K562 (cell line): ENCODE measurements around the gene BCL7C. TPM values are rescaled to one million over a fixed set of nuclear protein-coding genes. Genes with fewer than 3 reads are reported as not detected.

Experiments
- ATAC-seq: fragments of 200-7000 bp; cut with Tn5 transposase; 3 replicates; pipeline ENCODE4 v1.9.1; 2020; ENCODE audit warnings: moderate library complexity
- BruUV-seq: library from RNA; stranded (reverse); fragments of 400-500 nt; replicated peaks from 2 replicates; lab custom pipeline; 2021; lab: Mats Ljungman, UMichigan
- CTCF ChIA-PET: fragments of 300-600 bp; formaldehyde crosslinking; extraction: SDS; loops from one replicate; lab custom pipeline; 2021; ENCODE audit warnings: low intra/inter-chr PET ratio; lab: Yijun Ruan, JAX
- POLR2A ChIA-PET: fragments of 300-600, 350-650 bp; sonication (Branson Sonifier 250); formaldehyde crosslinking; extraction: SDS; loops from one replicate; lab custom pipeline; 2021; ENCODE audit warnings: antibody characterized with exemption, inconsistent platforms; lab: Yijun Ruan, JAX
- DNase-seq, 4 experiments: peaks; one replicate each; pipeline versions ENCODE4 v3.0.0 to v3.0.0-alpha.2; 2011 to 2018; ENCODE audit warnings: low spot score in 3 of 4, mixed read lengths in 3 of 4; ENCODE audit errors: extremely low read depth in 1 of 4
- FAIRE-seq: peaks from 2 replicates; lab custom pipeline; 2011; peaks lifted over from hg19 to GRCh38; lab: Jason Lieb, UNC
- H2AFZ ChIP-seq: 2 replicates; pipeline ENCODE4 v1.6.0; 2011; ENCODE audit warnings: low read depth, low read length, control low read depth, inconsistent platforms
- H3K27ac ChIP-seq: fragments of 200-600 bp; 3 replicates; pipeline ENCODE4 v1.8.0; 2011; ENCODE audit warnings: low read depth, mild to moderate bottlenecking, control low read depth, inconsistent platforms, low read length, moderate library complexity, mixed read lengths; ENCODE audit errors: extremely low read depth
- H3K27me3 ChIP-seq, 2 experiments: fragments of 300-600 bp in 1 of 2; 2 replicates in 1 of 2; 3 replicates in 1 of 2; pipeline versions ENCODE4 v1.6.0 to v1.8.0; 2011; ENCODE audit warnings: inconsistent platforms in 2 of 2, low read length in 2 of 2, mild to moderate bottlenecking in 1 of 2, mixed read lengths in 1 of 2, moderate library complexity in 1 of 2; ENCODE audit not compliant: control insufficient read depth in 2 of 2, insufficient read depth in 2 of 2
- H3K36me3 ChIP-seq: fragments of 300-600 bp; 3 replicates; pipeline ENCODE4 v1.8.0; 2011; ENCODE audit warnings: mild to moderate bottlenecking, low read length, inconsistent platforms; ENCODE audit not compliant: control insufficient read depth, insufficient read depth
- H3K4me1 ChIP-seq, 2 experiments: fragments of 200-600 bp in 1 of 2; replicated peaks in 1 of 2; 2 replicates in 1 of 2; 3 replicates in 1 of 2; pipeline versions ENCODE4 v1.5.1 to v1.8.0; 2011; ENCODE audit warnings: inconsistent platforms in 2 of 2, low read length in 2 of 2, mild to moderate bottlenecking in 1 of 2, mixed read lengths in 1 of 2, moderate library complexity in 1 of 2; ENCODE audit not compliant: control insufficient read depth in 2 of 2, insufficient read depth in 2 of 2
- H3K4me2 ChIP-seq: 2 replicates; pipeline ENCODE4 v1.6.1; 2011; ENCODE audit warnings: low read length, control low read depth, inconsistent platforms, mixed read lengths; ENCODE audit not compliant: insufficient read depth
- H3K4me3 ChIP-seq: fragments of 200-600 bp; sonication (generic), shearing (Covaris generic); 2 replicates; pipeline ENCODE4 v1.5.1; 2016; ENCODE audit warnings: control low read depth, inconsistent platforms
- H3K79me2 ChIP-seq: fragments of 200-600 bp; 3 replicates; pipeline ENCODE4 v1.8.0; 2011; ENCODE audit warnings: low read length, inconsistent platforms; ENCODE audit not compliant: control insufficient read depth, insufficient read depth
- H3K9ac ChIP-seq, 2 experiments: 2 replicates each; pipeline versions ENCODE4 v1.6.0 to v1.6.1; 2011; ENCODE audit warnings: low read depth in 2 of 2, low read length in 2 of 2, control low read depth in 1 of 2, inconsistent platforms in 1 of 2, mild to moderate bottlenecking in 1 of 2, mixed read lengths in 1 of 2; ENCODE audit not compliant: insufficient read depth in 1 of 2
- H3K9me1 ChIP-seq: one replicate; pipeline ENCODE4 v1.6.0; 2011; ENCODE audit warnings: inconsistent platforms, mild to moderate bottlenecking, low read length, moderate library complexity; ENCODE audit not compliant: control insufficient read depth, insufficient read depth
- H3K9me3 ChIP-seq: replicated peaks from 2 replicates; pipeline ENCODE4 v1.5.1; 2011; ENCODE audit warnings: low read depth, low read length, inconsistent platforms; ENCODE audit not compliant: control insufficient read depth, insufficient read depth
- H4K20me1 ChIP-seq: replicated peaks from 2 replicates; pipeline ENCODE4 v1.6.1; 2011; ENCODE audit warnings: low read length, inconsistent platforms, mixed read lengths; ENCODE audit not compliant: control insufficient read depth, insufficient read depth
- ARNT ChIP-seq, 2 experiments: fragments of 450-650 bp; IDR thresholded peaks; 2 replicates each; pipeline ENCODE4 v1.6.1; 2016; ENCODE audit warnings: mild to moderate bottlenecking in 1 of 2
- CBX2 ChIP-seq: fragments of 200-600 bp; sonication (generic); IDR thresholded peaks from one replicate; pipeline ENCODE4 v1.6.1; 2012; ENCODE audit warnings: mild to moderate bottlenecking, low read length, inconsistent platforms; ENCODE audit not compliant: insufficient read depth, poor library complexity, severe bottlenecking
- CTCF ChIP-seq, 3 experiments: IDR thresholded peaks in 2 of 3; conservative IDR thresholded peaks in 1 of 3; 2 replicates each; pipeline ENCODE4 v1.5.1; 2011 to 2012; ENCODE audit warnings: low read length in 3 of 3, mild to moderate bottlenecking in 3 of 3, control low read depth in 2 of 3, improper control_type of control experiment in 1 of 3, inconsistent platforms in 1 of 3, low read depth in 1 of 3, mixed read lengths in 1 of 3, moderate library complexity in 1 of 3; ENCODE audit not compliant: insufficient read depth in 2 of 3
- FOXA1 ChIP-seq: fragments of 450-650 bp; IDR thresholded peaks from 2 replicates; pipeline ENCODE4 v1.6.1; 2016; ENCODE audit warnings: mild to moderate bottlenecking, borderline replicate concordance
- GATA2 ChIP-seq: sonication (generic); formaldehyde crosslinking; IDR thresholded peaks from 2 replicates; pipeline ENCODE4 v1.4.0; 2020; ENCODE audit warnings: mild to moderate bottlenecking, missing genetic modification reagents
- KAT8 ChIP-seq: fragments of 450-650 bp; IDR thresholded peaks from 2 replicates; pipeline ENCODE4 v1.6.1; 2016; ENCODE audit warnings: low read depth, mild to moderate bottlenecking
- LCOR ChIP-seq: sonication (generic); formaldehyde crosslinking; IDR thresholded peaks from 2 replicates; pipeline ENCODE4 v1.8.0; 2022; ENCODE audit warnings: mild to moderate bottlenecking, missing genetic modification reagents
- MYNN ChIP-seq, 2 experiments: sonication (generic); formaldehyde crosslinking in 1 of 2; IDR thresholded peaks; 2 replicates each; pipeline versions ENCODE4 v1.5.0 to v1.6.1; 2016 to 2020; ENCODE audit warnings: antibody characterized with exemption in 1 of 2, missing genetic modification reagents in 1 of 2
- NKRF ChIP-seq: fragments of 450-650 bp; IDR thresholded peaks from 2 replicates; pipeline ENCODE4 v1.6.1; 2016; ENCODE audit warnings: borderline replicate concordance
- PCBP1 ChIP-seq: fragments of 200-400 bp; formaldehyde crosslinking; IDR thresholded peaks from 2 replicates; pipeline ENCODE4 v1.6.1; 2018; ENCODE audit warnings: mild to moderate bottlenecking, low read depth, low read length; ENCODE audit not compliant: poor library complexity, severe bottlenecking
- POU5F1 ChIP-seq: fragments of 150-350 bp; IDR thresholded peaks from 2 replicates; pipeline ENCODE4 v1.6.1; 2014; ENCODE audit warnings: borderline replicate concordance, low read length, low read depth, mild to moderate bottlenecking; ENCODE audit not compliant: partially characterized antibody
- SAFB2 ChIP-seq: fragments of 200-400 bp; formaldehyde crosslinking; IDR thresholded peaks from 2 replicates; pipeline ENCODE4 v1.6.1; 2018; ENCODE audit warnings: borderline replicate concordance, low read length, low read depth, moderate library complexity; ENCODE audit not compliant: severe bottlenecking
- TARDBP ChIP-seq: fragments of 450-650 bp; IDR thresholded peaks from 2 replicates; pipeline ENCODE4 v1.6.1; 2016
- ZNF175 ChIP-seq: fragments of 200-800 bp; sonication (Bioruptor generic); IDR thresholded peaks from 2 replicates; pipeline ENCODE4 v1.6.1; 2016; ENCODE audit warnings: low read depth, mild to moderate bottlenecking, missing genetic modification characterization, missing compliant biosample characterization
- ZNF384 ChIP-seq: IDR thresholded peaks from 2 replicates; pipeline ENCODE4 v1.6.1; 2012; ENCODE audit warnings: low read depth, low read length, improper control_type of control experiment
- WGBS: fragments of 100-300 bp; shearing (Covaris generic); methylation state at CpG from one replicate; pipeline ENCODE4 v1.1.6; 2016; ENCODE audit warnings: low coverage, mixed read lengths; ENCODE audit not compliant: insufficient coverage; ENCODE audit errors: missing lambda C conversion rate; 5-methylcytosine and 5-hydroxymethylcytosine counted together
- in situ Hi-C: fragments of 300-500 bp; cut with MboI; formaldehyde crosslinking; loops from 4 replicates; pipeline ENCODE4 v1.15.0; 2018; ENCODE audit warnings: inconsistent platforms, mixed read lengths
- intact Hi-C: fragments of 100-400 bp; cut with micrococcal nuclease; formaldehyde crosslinking; loops from 2 replicates; pipeline ENCODE4 v1.14.2; 2022
- polyA plus RNA-seq, 8 experiments: library from polyadenylated mRNA; depleted of rRNA in 4 of 8; stranded (reverse) in 5 of 8; unstranded in 3 of 8; fragments of >200 nt; fragmentation: Nextera tagmentation in 2 of 8; fragmentation: Illumina TruSeq in 1 of 8; extraction: Ambion mirVana in 2 of 8; extraction: Trizol in 1 of 8; gene quantifications; 2 replicates each; pipeline versions ENCODE4 v1.2.1 to v1.2.3, GENCODE V29; 2011 to 2014; ENCODE audit warnings: inconsistent platforms in 1 of 8, missing spikeins in 1 of 8
- total RNA-seq, 7 experiments: library from RNA; depleted of rRNA in 6 of 7; stranded (reverse); fragments of >200 nt in 6 of 7; fragmentation: Illumina TruSeq in 2 of 7; extraction: Trizol in 2 of 7; gene quantifications; 2 replicates each; pipeline versions ENCODE4 v1.2.1 to v1.2.3, GENCODE V29; 2011 to 2021; ENCODE audit warnings: low replicate concordance in 1 of 7

Gene BCL7C
- total and polyA plus RNA-seq, 9 of the 15 experiments (the other 6 are each of a cell fraction or from before 2014, with no cell fraction given), result 1.7 to 85.8 (median 19.6) TPM

GRCh38 chr16:30922420-30922959 lies 28.6 kb upstream of the BCL7C start (continued):
- peak; percentile 84; the same call in 1 of the 2 replicates for TF ChIP-seq ZNF175 (CRISPR knock-in tag)
- TF ChIP-seq FOXA1, result no peak

- under 1% methylated on average over 37 of the region's 37 CpGs for WGBS
- Histone ChIP-seq H4K20me1 (peaks cover 3% of the 10 kb centered on the region; the same call in 1 of the 2 replicates), H3K9me3 (no peaks in the 10 kb centered on the region), H2AFZ (peak overlapping the region; percentile 89), H3K79me2 (peaks cover 17% of the 10 kb centered on the region), H3K4me1 (peaks cover 3 to 38% of the 10 kb centered on the region in 2 experiments; a peak in 4 of 5 replicates), H3K4me3 (peak overlapping the region; percentile 85), H3K36me3 (peaks cover 18% of the 10 kb centered on the region; the same call in 2 of the 3 replicates), H3K27me3 (no peaks in the 10 kb centered on the region; a peak in 1 of 5 replicates), H3K9me1 (no peaks in the 10 kb centered on the region), H3K27ac (peak overlapping the region; percentile 63), H3K4me2 (peak overlapping the region; percentile 92), H3K9ac (peak overlapping the region; percentile 58 to 77)
- intact Hi-C loops (loop anchor here (1.0 to 5.0 kb wide), 7 partner anchors 28 to 265 kb away; partner anchors contain the start of genes BCL7C, CFAP119, FBRS and RNF40), in situ Hi-C loops (loop anchor here (5.0 kb wide), 1 partner anchor 75 kb away; no protein-coding TSS in a partner anchor)
- ATAC-seq, result peak; percentile 45
- BruUV-seq, result no TSS peak
- peak; percentile 87 to 92 (median 88) for DNase-seq
- CTCF ChIA-PET, result interaction anchor here (0.8 to 1.9 kb wide), 4 partner anchors 24 to 263 kb away, joined by 3 to 20 read pairs (median 4); no protein-coding TSS in a partner anchor
- POLR2A ChIA-PET, result interaction anchor here (0.7 to 1.0 kb wide), 4 partner anchors 9 to 312 kb away, joined by 3 to 5 read pairs (median 3); partner anchors contain the start of gene ZNF689
- no peak for FAIRE-seq
- TF ChIP-seq SAFB2 (no peak), GATA2 (no peak), MYNN (IDR thresholded peaks at IDR 0.05) (peak; percentile 39; the same call in 1 of the 2 replicates), MYNN (CRISPR knock-in tag; IDR thresholded peaks at IDR 0.05) (no peak), PCBP1 (no peak), LCOR (CRISPR knock-in tag) (no peak), KAT8 (no peak), TARDBP (no peak), CBX2 (no peak), POU5F1 (no peak), ZNF384 (no peak), ARNT (IDR thresholded peaks at IDR 0.05) (0 out of 4 replicates have a peak, but pooled peaks of 1 of the 2 experiments have one; percentile 9), CTCF (IDR thresholded peaks at IDR 0.05 in 2 of 3, conservative IDR thresholded peaks at IDR 0.05 in 1 of 3; ENCODE audit: insufficient read depth in 2 of 3, low read depth in 1 of 3, low read length in 3 of 3) (peak; percentile 88 to 95 (median 91); a peak in 5 of 6 replicates), NKRF (peak; percentile 89; the same call in 1 of the 2 replicates)
Observed at GRCh38 chr16:30921748-30922419, 28.0 kb upstream of the BCL7C start.
